Measurements from ENCODE around the gene SELPLG. TPM values are rescaled to one million over a fixed set of nuclear protein-coding genes. Genes with fewer than 3 reads are reported as not detected.
"Not testable (repeated sequence)": the region's sequence is repeated elsewhere in the genome, so short reads cannot be mapped to it uniquely, and the experiment has no call there.

SELPLG gene
- total and polyA plus RNA-seq, 4 donors, result 0.87 to 13.0 (median 6.7) TPM

- H3K27ac ChIP-seq (ENCODE audit: low read depth in 1 of 2, low read length in 2 of 2), result no peak overlapping the region
- no peak for ATAC-seq (ENCODE audit: low FRiP score)
- intact Hi-C loops (cut with DNase I), result no loop called here
Observed at GRCh38 chr12:108637222-108637971, 3.7 kb upstream of the SELPLG start.

GRCh38 chr12:108635997-108636808 lies 2.5 kb upstream of the SELPLG start:
- H3K36me3 ChIP-seq (ENCODE audit: control insufficient read depth in 1 of 2, insufficient read depth in 2 of 2, low read length in 1 of 2), result no peaks in the 10 kb centered on the region
- no peak overlapping the region for H3K4me3 ChIP-seq (ENCODE audit: low read length in 2 of 2)
- H3K9me3 ChIP-seq (ENCODE audit: control insufficient read depth, low read length), result no peaks in the 10 kb centered on the region
- H3K27ac ChIP-seq (ENCODE audit: low read depth in 1 of 2, low read length in 2 of 2), result no peak overlapping the region
- DNase-seq, result no peak
- peaks cover 0 to 2% of the 10 kb centered on the region in 2 donors for H3K4me1 ChIP-seq (ENCODE audit: control insufficient read depth in 1 of 2, insufficient read depth in 2 of 2, low read length in 2 of 2)
- no peaks in the 10 kb centered on the region for H3K27me3 ChIP-seq (ENCODE audit: control insufficient read depth in 1 of 2, insufficient read depth in 2 of 2, low read length in 1 of 2)
- intact Hi-C loops (cut with DNase I), result no loop called here
- ATAC-seq (ENCODE audit: low FRiP score), result no peak
- 65 to 77% methylated on average over 6 of the region's 6 CpGs for WGBS, 2 donors

More at GRCh38 chr12:108637222-108637971, 3.7 kb upstream of the SELPLG start:
- WGBS, 2 donors, result 66 to 71% methylated on average over 7 of the region's 7 CpGs
- Histone ChIP-seq H3K4me1 (ENCODE audit: control insufficient read depth in 1 of 2, insufficient read depth in 2 of 2, low read length in 2 of 2) (peaks cover 0 to 2% of the 10 kb centered on the region in 2 donors), H3K4me3 (ENCODE audit: low read length in 2 of 2) (no peak overlapping the region), H3K9me3 (ENCODE audit: control insufficient read depth, low read length) (no peaks in the 10 kb centered on the region), H3K36me3 (ENCODE audit: control insufficient read depth in 1 of 2, insufficient read depth in 2 of 2, low read length in 1 of 2) (no peaks in the 10 kb centered on the region), H3K27me3 (ENCODE audit: control insufficient read depth in 1 of 2, insufficient read depth in 2 of 2, low read length in 1 of 2) (no peaks in the 10 kb centered on the region)
- DNase-seq, result no peak

- Histone ChIP-seq H3K27ac (ENCODE audit: low read depth in 1 of 2, low read length in 2 of 2) (no peak overlapping the region), H3K27me3 (ENCODE audit: control insufficient read depth in 1 of 2, insufficient read depth in 2 of 2, low read length in 1 of 2) (no peaks in the 10 kb centered on the region), H3K4me1 (ENCODE audit: control insufficient read depth in 1 of 2, insufficient read depth in 2 of 2, low read length in 2 of 2) (peaks cover 0 to 2% of the 10 kb centered on the region in 2 donors), H3K36me3 (ENCODE audit: control insufficient read depth in 1 of 2, insufficient read depth in 2 of 2, low read length in 1 of 2) (no peaks in the 10 kb centered on the region), H3K9me3 (ENCODE audit: control insufficient read depth, low read length) (no peaks in the 10 kb centered on the region), H3K4me3 (ENCODE audit: low read length in 2 of 2) (no peak overlapping the region)
- intact Hi-C loops (cut with DNase I), result no loop called here
- 41 to 49% methylated on average over 15 of the region's 15 CpGs for WGBS, 2 donors
- ATAC-seq (ENCODE audit: low FRiP score) (no peak), DNase-seq (peak; percentile 42 to 57)
Observed at GRCh38 chr12:108635201-108635996, 1.7 kb upstream of the SELPLG start.

GRCh38 chr12:108634341-108634751 lies 652 bp upstream of the SELPLG start:
- no peak overlapping the region for H3K27ac ChIP-seq (ENCODE audit: low read depth in 1 of 2, low read length in 2 of 2)
- H3K4me3 ChIP-seq (ENCODE audit: low read length in 2 of 2), result no peak overlapping the region
- H3K4me1 ChIP-seq (ENCODE audit: control insufficient read depth in 1 of 2, insufficient read depth in 2 of 2, low read length in 2 of 2), result peaks cover 0 to 2% of the 10 kb centered on the region in 2 donors
- H3K9me3 ChIP-seq (ENCODE audit: control insufficient read depth, low read length), result no peaks in the 10 kb centered on the region
- 66 to 69% methylated on average over 4 of the region's 4 CpGs for WGBS, 2 donors
- no peaks in the 10 kb centered on the region for H3K27me3 ChIP-seq (ENCODE audit: control insufficient read depth in 1 of 2, insufficient read depth in 2 of 2, low read length in 1 of 2)
- no peaks in the 10 kb centered on the region for H3K36me3 ChIP-seq (ENCODE audit: control insufficient read depth in 1 of 2, insufficient read depth in 2 of 2, low read length in 1 of 2)
- intact Hi-C loops (cut with DNase I), result no loop called here
- ATAC-seq (ENCODE audit: low FRiP score), result no peak
- DNase-seq, result peak; percentile 61 to 65

- no peak overlapping the region for H3K27ac ChIP-seq (ENCODE audit: low read depth in 1 of 2, low read length in 2 of 2)
- H3K27me3 ChIP-seq (ENCODE audit: control insufficient read depth in 1 of 2, insufficient read depth in 2 of 2, low read length in 1 of 2), result no peaks in the 10 kb centered on the region
- intact Hi-C loops (cut with DNase I), result no loop called here
- no peaks in the 10 kb centered on the region for H3K9me3 ChIP-seq (ENCODE audit: control insufficient read depth, low read length)
- no peaks in the 10 kb centered on the region for H3K36me3 ChIP-seq (ENCODE audit: control insufficient read depth in 1 of 2, insufficient read depth in 2 of 2, low read length in 1 of 2)
- DNase-seq (peak; percentile 36 to 43), ATAC-seq (ENCODE audit: low FRiP score) (no peak)
- H3K4me3 ChIP-seq (ENCODE audit: low read length in 2 of 2), result no peak overlapping the region
- 93 to 94% methylated on average over 7 of the region's 7 CpGs for WGBS, 2 donors
- H3K4me1 ChIP-seq (ENCODE audit: control insufficient read depth in 1 of 2, insufficient read depth in 2 of 2, low read length in 2 of 2), result peaks cover 0 to under 1% of the 10 kb centered on the region in 2 donors
Observed at GRCh38 chr12:108633081-108633533, 587 bp downstream of the SELPLG start.

- intact Hi-C loops (cut with DNase I); H3K4me3 ChIP-seq (ENCODE audit: low read length in 2 of 2); H3K27me3 ChIP-seq (ENCODE audit: control insufficient read depth in 1 of 2, insufficient read depth in 2 of 2, low read length in 1 of 2); H3K27ac ChIP-seq (ENCODE audit: low read depth in 1 of 2, low read length in 2 of 2); H3K4me1 ChIP-seq (ENCODE audit: control insufficient read depth in 1 of 2, insufficient read depth in 2 of 2, low read length in 2 of 2); H3K36me3 ChIP-seq (ENCODE audit: control insufficient read depth in 1 of 2, insufficient read depth in 2 of 2, low read length in 1 of 2); ATAC-seq (ENCODE audit: low FRiP score); H3K9me3 ChIP-seq (ENCODE audit: control insufficient read depth, low read length): not testable (repeated sequence)
- DNase-seq, result peak; percentile 15 to 31
- 95% methylated on average over 4 of the region's 4 CpGs for WGBS, 2 donors
Observed at GRCh38 chr12:108631261-108631660, 2.4 kb downstream of the SELPLG start.

GRCh38 chr12:108630481-108631207 lies 3.0 kb downstream of the SELPLG start:
- Histone ChIP-seq H3K36me3 (ENCODE audit: control insufficient read depth in 1 of 2, insufficient read depth in 2 of 2, low read length in 1 of 2) (no peaks in the 10 kb centered on the region), H3K4me3 (ENCODE audit: low read length in 2 of 2) (no peak overlapping the region), H3K4me1 (ENCODE audit: control insufficient read depth in 1 of 2, insufficient read depth in 2 of 2, low read length in 2 of 2) (no peaks in the 10 kb centered on the region), H3K9me3 (ENCODE audit: control insufficient read depth, low read length) (no peaks in the 10 kb centered on the region), H3K27ac (ENCODE audit: low read depth in 1 of 2, low read length in 2 of 2) (no peak overlapping the region), H3K27me3 (ENCODE audit: control insufficient read depth in 1 of 2, insufficient read depth in 2 of 2, low read length in 1 of 2) (no peaks in the 10 kb centered on the region)
- DNase-seq (peak in 1 of 2 donors; percentile 42), ATAC-seq (ENCODE audit: low FRiP score) (no peak)
- WGBS, 2 donors, result 70 to 74% methylated on average over 9 of the region's 9 CpGs
- intact Hi-C loops (cut with DNase I), result no loop called here
